Measurements from ENCODE around the gene KITLG.

GRCh38 chr12:88580051-88580871, at the start of gene KITLG:
- no peak for TF ChIP-seq HDAC6 (IDR thresholded peaks at IDR 0.05; ENCODE audit: low read depth, low read length)
- TF ChIP-seq BACH1 (IDR thresholded peaks at IDR 0.05; ENCODE audit: low read length): no peak
